GM21619 (cell line): ENCODE data around the gene ZNF200.
"Not testable (repeated sequence)": the region's sequence is repeated elsewhere in the genome, so short reads cannot be mapped to it uniquely, and the experiment has no call there.

ENCODE experiments used
- ATAC-seq: cut with Tn5 transposase; IDR thresholded peaks from one replicate; pipeline ENCODE4 v1.9.1; 2021; ENCODE audit not compliant: unreplicated experiment

ZNF200 gene

DNA sequence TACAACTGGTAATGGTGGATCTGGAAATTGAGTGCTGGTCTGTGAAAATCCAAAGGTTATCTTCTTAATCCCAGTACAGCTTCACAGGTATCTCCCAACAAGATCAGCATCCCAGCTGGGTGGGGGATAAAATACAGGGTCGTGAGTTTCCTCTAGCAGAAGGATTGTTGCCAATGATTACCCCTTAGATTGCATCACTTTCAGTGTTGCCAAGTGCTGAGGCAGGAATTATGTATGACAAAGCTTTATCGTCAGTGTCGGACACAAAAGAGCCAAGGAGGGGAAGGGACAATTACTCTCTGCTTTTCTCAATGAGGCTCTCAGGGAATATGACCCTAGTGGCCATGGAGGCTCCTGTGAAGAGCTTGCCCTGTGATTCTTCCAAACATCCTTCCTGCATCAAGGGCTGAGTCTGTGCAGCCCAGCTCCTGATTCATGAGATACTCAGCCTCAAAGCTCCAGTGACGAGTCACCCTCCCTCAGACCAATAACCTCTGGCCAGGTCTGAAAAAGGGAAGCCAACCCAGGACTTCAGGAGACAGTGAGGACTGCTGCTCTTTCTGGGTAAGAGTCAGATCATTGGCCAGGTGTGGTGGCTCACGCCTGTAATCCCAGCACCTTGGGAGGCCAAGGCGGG is 31.9 kb downstream of the ZNF200 start:
- ATAC-seq, result no peak

DNA sequence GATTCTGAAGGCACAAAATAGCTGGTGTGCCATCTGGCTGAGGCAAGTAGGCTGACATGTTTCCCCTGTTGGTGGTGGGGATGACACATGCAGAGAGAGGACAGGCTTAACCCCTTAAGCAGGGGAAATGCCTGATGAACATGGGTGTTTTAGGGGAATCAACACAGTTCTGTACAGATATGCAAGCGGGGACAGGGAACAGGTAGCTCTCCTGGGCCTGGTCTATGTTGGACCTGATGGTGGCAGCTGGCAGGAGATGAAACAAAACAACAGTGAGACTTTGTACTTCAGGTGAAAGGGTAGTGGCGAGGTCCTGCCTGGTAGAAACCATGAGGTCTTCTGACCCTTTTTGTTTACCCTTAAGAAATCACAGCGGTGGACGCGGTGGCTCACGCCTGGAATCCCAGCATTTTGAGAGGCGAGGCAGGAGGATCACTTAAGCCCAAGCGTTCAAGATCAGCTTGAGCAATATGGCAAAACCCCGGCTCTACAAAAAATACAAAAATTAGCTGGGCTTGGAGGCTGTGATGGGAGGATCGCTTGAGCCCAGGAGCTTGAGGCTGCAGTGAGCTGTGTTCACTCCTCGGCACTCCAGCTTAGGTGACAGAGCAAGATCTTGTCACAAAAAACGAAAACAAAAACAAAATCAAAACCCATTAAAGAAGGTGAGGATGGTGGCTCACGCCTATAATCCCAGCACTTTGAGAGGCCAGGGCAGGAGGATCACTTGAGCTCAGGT is 36.5 kb downstream of the ZNF200 start:
- ATAC-seq, result no peak

DNA sequence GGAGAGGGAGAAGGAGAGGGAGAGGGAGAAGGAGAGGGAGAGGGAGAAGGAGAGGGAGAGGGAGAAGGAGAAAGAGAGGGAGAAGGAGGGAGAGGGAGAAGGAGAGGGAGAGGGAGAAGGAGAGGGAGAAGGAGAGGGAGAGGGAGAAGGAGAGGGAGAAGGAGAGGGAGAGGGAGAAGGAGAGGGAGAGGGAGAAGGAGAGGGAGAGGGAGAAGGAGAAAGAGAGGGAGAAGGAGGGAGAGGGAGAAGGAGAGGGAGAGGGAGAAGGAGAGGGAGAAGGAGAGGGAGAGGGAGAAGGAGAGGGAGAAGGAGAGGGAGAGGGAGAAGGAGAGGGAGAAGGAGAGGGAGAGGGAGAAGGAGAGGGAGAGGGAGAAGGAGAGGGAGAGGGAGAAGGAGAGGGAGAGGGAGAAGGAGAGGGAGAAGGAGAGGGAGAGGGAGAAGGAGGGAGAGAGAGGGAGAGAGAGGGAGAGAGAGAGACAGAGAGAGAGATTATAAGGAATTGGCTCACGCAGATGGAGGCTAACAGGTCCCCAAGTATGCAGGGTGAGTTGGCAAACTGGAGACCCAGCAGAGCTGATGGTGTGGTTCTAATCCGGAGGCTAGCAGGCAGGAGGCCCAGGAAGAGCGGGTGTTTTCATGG is 37.1 kb downstream of the ZNF200 start:
- not testable (repeated sequence) for ATAC-seq

DNA sequence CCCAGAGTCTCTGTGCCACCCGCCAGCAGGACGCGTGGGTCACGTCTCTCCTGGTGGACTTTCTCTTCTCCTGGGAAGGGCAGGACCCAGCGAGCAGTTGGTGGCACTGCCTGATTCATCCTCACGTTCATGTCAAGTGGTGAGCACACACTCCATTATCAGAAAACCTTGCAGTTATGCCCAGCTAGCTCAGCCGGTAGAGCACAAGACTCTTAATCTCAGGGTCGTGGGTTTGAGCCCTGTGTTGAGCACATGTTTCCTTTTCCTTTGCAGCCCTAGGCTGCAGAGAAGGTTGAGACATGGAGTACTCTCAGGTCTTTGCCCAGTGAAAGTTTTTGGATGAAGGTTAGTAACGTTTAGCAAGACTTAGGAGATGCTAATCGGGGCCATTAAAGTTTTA is 39.0 kb downstream of the ZNF200 start:
- ATAC-seq, result no peak

GRCh38 chr16:3194792-3195191 is 40.2 kb downstream of the ZNF200 start:
- no peak for ATAC-seq

DNA sequence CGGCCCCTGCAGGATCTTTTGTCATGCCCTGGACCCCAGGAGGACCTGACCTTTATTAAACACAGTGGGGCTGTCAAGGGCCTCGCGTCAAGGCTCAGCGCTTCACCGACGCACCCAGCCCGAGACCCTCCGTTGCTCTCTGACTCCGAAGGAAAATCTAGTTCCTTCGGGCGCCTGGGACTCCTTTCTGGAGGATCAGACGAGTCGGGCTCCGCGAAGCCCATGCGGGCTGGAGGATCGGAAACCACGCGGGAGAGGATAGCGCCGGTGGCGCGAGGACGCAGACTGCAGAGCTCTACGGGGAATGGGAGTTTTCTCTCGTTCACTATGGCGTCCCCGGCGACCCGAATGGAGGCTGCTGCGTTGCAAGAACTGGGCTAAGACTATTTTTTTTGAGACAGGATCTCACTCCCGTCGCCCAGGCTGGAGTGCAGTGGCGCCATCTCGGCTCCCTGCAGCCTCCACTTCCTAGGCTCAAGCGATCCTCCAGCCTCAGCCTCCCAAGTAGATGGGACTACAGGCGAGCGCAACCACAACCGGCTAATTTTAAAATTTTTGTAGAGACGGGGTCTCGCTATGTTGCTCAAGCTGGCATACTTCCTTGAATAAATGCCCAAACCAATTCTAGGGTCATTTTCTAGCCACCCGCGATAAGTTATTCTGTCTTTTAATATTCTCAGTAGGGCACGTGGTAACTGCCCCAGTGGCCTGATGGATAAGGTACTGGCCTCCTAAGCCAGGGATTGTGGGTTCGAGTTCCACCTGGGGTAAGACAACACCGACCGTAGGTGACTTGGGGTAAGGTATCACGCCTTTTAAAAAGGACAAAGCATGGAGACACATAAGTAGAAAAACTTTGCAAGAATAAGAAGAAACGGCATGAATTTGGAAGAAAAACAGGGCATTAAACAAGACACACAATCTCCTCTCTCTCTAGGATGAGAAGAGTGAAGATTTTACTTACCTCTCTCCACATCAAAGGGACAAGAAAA is 41.4 kb downstream of the ZNF200 start:
- no peak for ATAC-seq

GRCh38 chr16:3192476-3193019 is 42.4 kb downstream of the ZNF200 start:
- ATAC-seq, result no peak

DNA sequence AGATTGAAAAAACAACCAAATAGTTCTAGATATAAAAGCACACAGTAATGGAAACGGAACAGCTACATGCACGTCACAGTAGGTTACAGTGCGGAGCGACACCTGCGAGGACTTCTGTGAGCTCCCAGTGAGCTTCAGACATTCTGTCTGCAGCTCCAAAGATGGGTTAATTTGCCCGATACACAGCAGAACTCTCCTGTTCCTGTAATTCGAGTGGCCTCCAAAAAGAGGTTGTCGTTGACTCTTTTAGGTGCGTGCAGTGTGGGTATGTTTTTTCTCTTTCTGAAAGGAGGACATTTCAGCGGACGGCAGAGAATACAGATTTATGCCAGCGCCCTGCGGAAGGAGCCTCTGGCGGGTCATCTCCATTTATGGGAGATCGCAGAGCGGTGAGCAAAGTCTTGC is 44.0 kb downstream of the ZNF200 start:
- no peak for ATAC-seq

DNA sequence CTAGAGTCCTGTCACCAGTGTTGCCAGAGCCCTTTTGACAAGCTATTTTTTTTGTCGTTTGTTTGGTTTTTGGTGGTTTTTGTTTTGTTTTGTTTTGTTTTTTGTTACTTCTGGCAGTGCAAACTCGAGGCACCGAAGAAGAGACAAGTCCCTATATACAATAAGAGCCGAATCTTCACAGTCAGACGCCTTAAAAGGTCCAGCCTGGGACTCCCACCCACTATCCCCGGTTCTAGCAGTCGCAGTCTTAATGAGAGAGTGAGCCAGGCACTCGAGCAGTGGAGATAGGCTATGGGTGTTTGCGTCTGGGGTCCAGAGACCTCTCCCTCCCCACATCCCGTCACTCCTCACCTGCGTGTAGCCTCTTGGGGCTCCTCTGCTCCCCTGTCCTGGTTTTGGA is 45.1 kb downstream of the ZNF200 start:
- ATAC-seq, result no peak

DNA sequence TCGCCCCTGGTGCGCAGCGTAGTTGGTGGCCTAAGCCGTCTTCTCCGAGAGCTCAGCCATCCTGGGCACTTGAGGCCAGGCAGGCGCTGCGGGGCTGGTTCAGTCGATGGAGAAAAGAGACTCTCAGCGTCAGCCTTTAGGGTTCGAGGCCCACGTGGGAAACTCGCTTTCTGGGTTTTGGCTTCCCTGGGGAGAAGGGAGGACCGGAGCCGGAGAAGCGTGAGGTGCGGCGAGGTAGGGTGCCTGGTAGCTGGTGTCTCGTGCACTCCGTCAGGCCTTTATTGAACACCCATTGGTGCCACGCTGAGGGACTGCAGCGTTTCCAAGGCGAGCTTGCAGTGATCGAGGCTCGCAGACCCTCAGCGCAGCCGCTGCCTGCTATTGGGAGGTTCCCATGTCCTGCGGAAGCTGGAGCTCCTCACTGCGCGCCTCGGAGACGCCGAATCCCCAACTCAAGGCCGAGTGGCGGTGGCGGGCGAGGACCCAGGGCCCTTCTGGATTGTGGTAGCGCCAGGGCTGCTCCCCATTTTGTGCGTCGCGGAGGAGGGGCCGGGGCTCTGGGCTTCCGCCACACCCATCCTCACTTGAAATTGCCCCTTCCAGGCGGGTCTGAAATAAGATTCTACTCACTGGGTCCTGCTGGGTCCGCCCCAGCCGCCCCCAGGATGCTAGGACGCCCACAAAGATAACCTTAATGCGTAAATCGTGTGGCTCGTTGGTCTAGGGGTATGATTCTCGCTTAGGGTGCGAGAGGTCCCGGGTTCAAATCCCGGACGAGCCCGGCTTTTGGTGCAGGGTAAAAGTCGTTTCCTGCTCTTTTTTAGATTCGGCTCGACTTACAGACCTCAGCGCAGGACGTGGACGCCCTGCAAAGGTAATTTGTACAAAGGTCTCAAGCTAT is 45.8 kb downstream of the ZNF200 start:
- ATAC-seq, result no peak

- no peak for ATAC-seq
These were observed 46.4 kb downstream of the ZNF200 start for GRCh38 chr16:3188675-3188924.

DNA sequence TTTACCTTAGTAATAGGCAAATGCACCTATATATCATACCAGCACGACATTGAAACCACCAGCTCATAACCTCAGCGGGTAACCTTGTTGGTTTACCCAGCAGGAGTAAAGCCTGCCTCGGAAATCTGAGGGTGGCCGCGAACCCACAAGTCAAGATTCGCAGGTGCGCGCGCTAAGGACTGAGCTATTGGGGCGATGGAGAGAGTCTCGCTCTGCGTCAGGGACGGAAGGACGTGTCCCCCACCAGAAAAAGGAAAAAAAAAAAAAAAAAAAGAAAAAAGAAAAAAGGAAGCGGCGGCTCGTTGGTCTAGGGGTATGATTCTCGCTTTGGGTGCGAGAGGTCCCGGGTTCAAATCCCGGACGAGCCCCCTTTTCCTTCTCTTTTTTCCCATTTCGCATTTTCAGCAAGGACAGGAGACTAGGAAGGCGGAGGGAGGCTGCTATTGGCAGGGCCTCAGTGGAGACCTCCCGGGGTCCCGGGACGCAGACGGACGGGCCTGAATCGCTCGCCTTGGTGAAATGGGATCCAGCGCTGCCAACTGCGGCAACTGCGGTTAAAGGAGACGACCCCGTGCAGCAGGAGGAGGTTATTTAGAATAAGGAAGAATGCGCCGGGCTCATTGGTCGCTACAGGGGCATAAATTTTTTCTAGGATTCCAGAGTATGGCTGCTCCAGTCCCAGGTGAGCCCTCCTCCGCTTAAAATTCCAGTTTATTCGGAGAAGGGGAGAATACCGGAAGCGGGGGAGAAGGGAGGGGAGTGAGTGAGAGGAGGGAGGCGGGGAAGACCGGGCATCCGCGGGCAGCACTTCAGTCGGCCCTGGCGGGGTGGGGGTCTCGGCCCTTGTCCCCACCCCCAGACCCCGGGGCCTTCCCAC is 46.9 kb downstream of the ZNF200 start, which contains the start of gene OR1F1:
Gene OR1F1 (plus strand): TSS at position 407 of the 877 bp plus-strand sequence.
- ATAC-seq, result no peak

GRCh38 chr16:3186946-3187690 is 47.8 kb downstream of the ZNF200 start:
- no peak for ATAC-seq

DNA sequence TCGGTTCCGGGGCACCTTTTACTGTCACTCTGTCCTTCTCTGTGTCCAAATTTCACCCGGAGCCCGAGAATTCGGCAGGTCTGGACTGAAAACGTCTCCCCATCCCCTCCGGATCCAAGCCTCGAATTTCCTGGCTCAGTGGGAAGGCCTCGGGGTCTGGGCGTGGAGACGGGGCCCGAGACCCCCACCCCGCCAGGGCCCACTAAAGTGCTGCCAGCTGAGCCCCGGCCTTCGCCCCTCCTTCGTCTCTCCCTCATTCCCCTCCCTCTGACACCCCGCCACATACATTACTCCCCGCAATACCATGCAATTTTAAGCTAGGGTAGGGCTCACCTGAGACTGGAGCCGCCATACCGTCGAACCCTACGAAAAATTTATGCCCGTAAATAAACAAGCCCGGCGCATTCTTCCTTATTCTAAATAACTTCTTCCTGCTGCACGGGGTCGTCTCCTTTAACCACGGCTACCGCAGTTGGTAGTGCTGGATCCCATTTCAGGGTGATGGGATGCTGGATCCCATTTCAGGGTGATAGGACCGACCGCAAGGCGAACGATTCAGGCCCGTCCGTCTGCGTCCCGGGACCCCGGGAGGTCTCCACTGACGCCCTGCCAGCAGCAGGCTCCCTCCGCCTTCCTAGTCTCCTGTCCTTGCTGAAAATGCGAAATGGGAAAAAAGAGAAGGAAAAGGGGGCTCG is 51.4 kb downstream of the ZNF200 start:
- ATAC-seq, result no peak

- no peak for ATAC-seq
These were observed 52.1 kb downstream of the ZNF200 start for GRCh38 chr16:3182608-3183444.

- not testable (repeated sequence) for ATAC-seq
These were observed 52.7 kb downstream of the ZNF200 start for GRCh38 chr16:3182293-3182607.

DNA sequence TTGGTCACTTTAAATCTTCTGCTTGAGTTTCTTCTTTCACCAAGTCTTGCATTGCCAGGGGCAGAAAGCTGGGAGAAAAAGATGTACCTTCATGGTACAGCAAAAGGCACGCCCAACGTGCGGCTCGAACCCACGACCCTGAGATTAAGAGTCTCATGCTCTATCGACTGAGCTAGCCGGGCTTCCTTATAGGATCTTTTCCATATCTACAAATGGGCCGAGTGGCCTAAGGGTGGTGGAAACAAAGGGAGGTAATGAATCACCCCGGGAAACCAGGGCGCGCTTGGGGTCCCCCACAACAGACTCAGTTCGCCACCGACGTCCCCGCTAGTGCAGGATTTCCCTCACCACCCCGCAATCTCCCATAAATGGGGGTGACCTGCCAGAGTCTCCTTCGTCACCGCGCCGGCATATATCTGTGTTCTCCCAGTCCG is 54.5 kb downstream of the ZNF200 start:
- ATAC-seq, result no peak
